Stimulated activated CD4-positive, alpha-beta T cell treated with anti-CD3 and anti-CD28 coated beads, Interleukin-1b, Interleukin-23, amount 100 ng/mL, for 1 hour (primary cell): Measurements from ENCODE around the gene FLG.
"Not testable (repeated sequence)": the region's sequence is repeated elsewhere in the genome, so short reads cannot be mapped to it uniquely, and the experiment has no call there.

ENCODE experiments used
- DNase-seq, 2 donors: peaks; one replicate each; pipeline ENCODE4 v3.0.0-alpha.2; 2020; ENCODE audit warnings: low read depth in 2 of 2

The FLG gene

GRCh38 chr1:152325111-152325510 lies at the start of gene FLG:
Gene FLG, minus strand, starts transcription at chr1:152325239. Its CDS starts 9,783 bp downstream, at chr1:152315456.
- no peak for DNase-seq

- no peak for DNase-seq
These were observed 49.4 kb upstream of the FLG start for GRCh38 chr1:152374451-152374850.

- no peak for DNase-seq
These were observed 47.6 kb upstream of the FLG start for GRCh38 chr1:152372672-152373071.

- no peak for DNase-seq
These were observed 42.4 kb upstream of the FLG start for GRCh38 chr1:152367436-152367835.

GRCh38 chr1:152359906-152360305 lies 34.9 kb upstream of the FLG start, which contains the start of gene FLG2:
Gene FLG2, minus strand, starts transcription at chr1:152360006. Its CDS starts 1,122 bp downstream, at chr1:152358884.
- DNase-seq, result no peak

- DNase-seq, result no peak
These were observed 31.7 kb upstream of the FLG start for GRCh38 chr1:152356736-152357135.

GRCh38 chr1:152349611-152350010 lies 24.6 kb upstream of the FLG start:
- no peak for DNase-seq

GRCh38 chr1:152348447-152348846 lies 23.4 kb upstream of the FLG start:
- no peak for DNase-seq

- DNase-seq, result peak in 1 of 2 donors; percentile 9
These were observed 22.2 kb upstream of the FLG start for GRCh38 chr1:152347116-152347728.

- no peak for DNase-seq
These were observed 19.4 kb upstream of the FLG start for GRCh38 chr1:152344438-152344837.

- DNase-seq, result no peak
These were observed 18.0 kb upstream of the FLG start for GRCh38 chr1:152343006-152343405.

GRCh38 chr1:152335399-152335798 lies 10.4 kb upstream of the FLG start:
- no peak for DNase-seq

GRCh38 chr1:152328801-152329391 lies 3.9 kb upstream of the FLG start:
- DNase-seq, result no peak

- no peak for DNase-seq
These were observed 11.1 kb downstream of the FLG start for GRCh38 chr1:152313970-152314369.

GRCh38 chr1:152313319-152313801 lies 11.7 kb downstream of the FLG start:
- no peak for DNase-seq

- DNase-seq, result not testable (repeated sequence)
These were observed 12.9 kb downstream of the FLG start for GRCh38 chr1:152312169-152312568.

GRCh38 chr1:152309955-152310354 lies 15.1 kb downstream of the FLG start:
- DNase-seq, result no peak

- DNase-seq, result not testable (repeated sequence)
These were observed 15.6 kb downstream of the FLG start for GRCh38 chr1:152309320-152309901.

- DNase-seq, result not testable (repeated sequence)
These were observed 16.3 kb downstream of the FLG start for GRCh38 chr1:152308758-152309157.

- not testable (repeated sequence) for DNase-seq
These were observed 17.1 kb downstream of the FLG start for GRCh38 chr1:152307970-152308369.

- DNase-seq, result not testable (repeated sequence)
These were observed 18.9 kb downstream of the FLG start for GRCh38 chr1:152306123-152306522.

- DNase-seq, result not testable (repeated sequence)
These were observed 20.3 kb downstream of the FLG start for GRCh38 chr1:152304773-152305172.
